Putamen (tissue), 1 donor: ENCODE results near the gene S100A1.

Experiments used
- DNase-seq: peaks from one replicate; pipeline ENCODE4 v3.0.0-alpha.2; 2016; ENCODE audit warnings: low spot score

The S100A1 gene

DNA sequence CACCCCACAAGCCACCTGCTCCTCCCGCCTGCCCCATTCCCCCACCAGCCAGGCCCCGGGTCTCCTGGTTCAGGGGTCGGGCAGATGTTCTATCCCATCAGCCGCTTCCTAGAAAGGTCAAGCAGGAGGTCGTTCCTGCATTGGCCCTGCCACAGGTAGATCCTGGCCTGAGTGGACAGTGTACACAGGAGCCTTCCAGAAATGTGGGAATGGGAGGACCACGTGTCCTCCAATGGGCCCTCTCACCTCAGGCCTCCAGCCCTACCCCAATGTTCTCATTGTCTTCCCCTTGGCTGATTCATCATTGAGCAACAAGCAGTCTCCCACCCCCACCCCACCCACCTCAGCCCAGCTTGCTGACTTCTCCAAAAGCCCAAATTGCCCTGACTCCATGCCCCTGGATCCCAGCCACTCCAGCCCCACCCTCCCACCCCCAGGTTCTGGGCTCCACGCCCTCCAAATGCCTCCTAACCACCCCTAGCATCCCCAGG lies 17.4 kb upstream of the S100A1 start:
- DNase-seq, result no peak

GRCh38 chr1:153611356-153611755 lies 16.9 kb upstream of the S100A1 start:
- no peak for DNase-seq

DNA sequence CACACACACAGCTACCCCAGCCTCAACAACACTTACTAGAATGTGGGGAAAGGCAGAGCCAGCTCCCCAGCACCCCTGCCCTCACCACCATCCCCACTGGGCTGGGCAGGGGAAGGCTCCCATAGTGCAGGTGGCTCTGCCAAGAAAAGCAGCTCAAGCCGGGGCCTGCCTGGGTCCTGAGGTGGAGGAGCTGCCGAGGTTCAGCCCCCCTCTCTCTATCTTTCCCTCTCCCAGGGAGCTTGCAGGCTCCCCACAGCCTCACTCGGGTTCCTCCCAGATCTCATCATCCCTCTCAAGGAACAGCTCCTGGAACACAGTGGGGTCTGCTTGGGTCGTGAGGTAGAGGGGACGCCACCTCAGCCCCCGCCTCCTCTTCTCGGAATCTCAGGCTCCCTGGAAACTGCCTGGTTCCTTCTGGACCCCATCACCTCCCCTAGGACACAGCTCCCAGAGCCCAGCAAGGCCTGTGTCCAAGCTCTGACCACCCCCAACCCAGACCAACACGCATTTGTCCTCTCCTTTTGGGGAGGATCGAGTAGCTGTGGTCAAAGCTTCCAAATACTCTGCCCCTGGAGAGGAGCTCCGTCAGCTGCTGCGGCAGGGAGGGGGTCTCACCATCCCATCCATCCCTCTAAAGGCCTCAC lies 16.0 kb upstream of the S100A1 start:
- DNase-seq, result no peak

DNA sequence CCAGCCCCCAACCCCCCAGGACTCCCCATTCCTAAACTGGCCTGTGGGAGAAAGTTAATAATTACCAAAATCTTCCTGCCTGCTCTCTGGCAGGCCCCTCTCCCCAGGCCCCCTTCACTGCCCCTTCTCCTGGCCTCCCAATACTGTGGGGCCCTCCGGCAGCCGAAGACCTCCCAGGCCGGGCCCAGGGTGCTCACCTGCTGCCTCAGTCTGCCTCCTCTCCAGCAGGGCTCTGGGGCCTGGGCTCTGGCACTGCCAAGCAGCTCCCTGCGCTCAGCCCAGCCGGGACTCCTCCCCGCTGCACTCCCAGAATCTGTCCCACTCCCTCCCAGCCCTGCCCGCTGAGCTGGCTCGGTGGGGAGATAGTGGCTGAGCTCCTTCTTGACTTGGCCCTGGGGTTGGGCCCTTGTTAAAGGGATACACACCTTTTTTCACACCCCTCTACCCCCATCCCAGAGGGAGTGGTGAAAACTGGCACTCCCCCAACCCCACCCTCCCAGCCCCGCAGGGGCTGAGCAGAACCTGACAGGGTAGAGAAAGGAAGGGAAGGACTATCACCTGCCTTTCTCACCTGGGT lies 15.4 kb upstream of the S100A1 start, which contains the start of gene S100A16:
Gene S100A16, minus strand, starts transcription at position 383 of the 577 bp plus-strand sequence. CDS start 4,986 bp downstream, outside the sequence.
- no peak for DNase-seq

GRCh38 chr1:153613406-153613805 lies 14.8 kb upstream of the S100A1 start:
- DNase-seq, result no peak

DNA sequence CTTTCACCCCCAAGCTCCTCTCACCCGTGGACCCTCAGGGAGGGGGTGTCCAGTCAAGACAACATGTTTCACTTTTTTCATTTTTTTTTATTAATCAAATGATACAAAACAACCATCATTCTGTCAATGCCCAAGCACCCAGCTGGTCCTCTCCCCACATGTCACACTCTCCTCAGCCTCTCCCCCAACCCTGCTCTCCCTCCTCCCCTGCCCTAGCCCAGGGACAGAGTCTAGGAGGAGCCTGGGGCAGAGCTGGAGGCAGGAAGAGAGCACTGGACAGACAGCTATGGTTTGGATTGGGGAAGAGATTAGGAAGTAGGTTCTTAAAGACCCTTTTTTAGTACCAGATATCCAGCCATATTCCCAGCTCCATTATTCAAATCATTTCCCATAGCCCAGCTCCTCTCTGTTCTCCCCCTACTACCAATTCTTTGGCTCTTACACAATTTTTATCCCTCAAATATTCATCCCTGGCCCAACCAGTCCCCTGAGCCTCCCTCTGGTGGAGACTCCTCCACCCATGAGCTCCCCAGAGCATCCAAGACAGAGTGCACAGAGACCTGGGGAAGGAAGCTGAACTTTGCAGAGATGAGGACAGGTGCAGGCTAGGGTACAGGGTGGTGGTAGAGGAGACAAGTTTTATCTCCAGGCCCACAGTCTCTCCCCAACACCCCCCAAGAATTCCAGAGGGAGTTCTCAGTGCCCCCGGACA lies 13.9 kb upstream of the S100A1 start:
- DNase-seq, result no peak

- DNase-seq, result no peak
These were observed 13.3 kb upstream of the S100A1 start for GRCh38 chr1:153614906-153615305.

- DNase-seq, result no peak
These were observed 12.8 kb upstream of the S100A1 start for GRCh38 chr1:153615406-153615805.

DNA sequence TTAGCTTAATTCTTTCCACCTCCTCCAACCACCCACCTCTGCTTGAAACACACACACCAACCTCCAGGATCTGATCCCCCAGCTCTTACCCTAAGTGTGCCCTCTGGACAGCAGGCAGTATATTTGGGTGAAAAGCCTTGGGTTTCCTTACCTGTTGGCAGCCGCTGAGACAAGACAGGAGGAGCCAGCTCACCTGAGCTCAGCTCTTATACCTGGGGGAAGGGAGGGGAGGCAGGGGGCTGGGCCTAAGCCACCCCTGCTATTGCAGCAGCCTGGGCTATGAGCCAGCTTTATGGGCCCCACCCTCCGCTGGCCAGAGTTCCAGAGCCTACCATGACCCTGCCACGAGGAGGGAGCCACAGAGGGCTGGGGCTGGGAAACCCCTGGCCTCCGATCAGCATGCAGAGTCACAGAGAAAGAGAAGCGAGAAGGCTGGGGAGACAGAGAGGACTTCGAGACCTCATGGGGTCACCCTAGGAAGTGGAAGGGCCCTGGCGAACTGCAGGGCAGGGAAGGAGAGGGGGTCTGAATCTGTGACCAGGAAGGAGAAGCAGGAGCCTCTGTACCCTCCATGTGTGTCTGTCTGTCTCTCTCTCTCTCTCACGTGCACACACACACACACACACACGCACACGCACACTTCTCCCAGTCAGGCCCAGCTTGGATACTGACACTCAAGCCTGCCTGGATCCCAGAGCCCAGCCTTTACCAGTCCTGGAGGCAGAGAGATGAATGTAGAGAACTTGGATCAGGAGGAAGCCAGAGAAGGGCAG lies 11.9 kb upstream of the S100A1 start, which contains the start of gene S100A14:
Gene S100A14, minus strand, starts transcription at position 182 of the 773 bp plus-strand sequence. CDS start 467 bp downstream, outside the sequence.
- no peak for DNase-seq

DNA sequence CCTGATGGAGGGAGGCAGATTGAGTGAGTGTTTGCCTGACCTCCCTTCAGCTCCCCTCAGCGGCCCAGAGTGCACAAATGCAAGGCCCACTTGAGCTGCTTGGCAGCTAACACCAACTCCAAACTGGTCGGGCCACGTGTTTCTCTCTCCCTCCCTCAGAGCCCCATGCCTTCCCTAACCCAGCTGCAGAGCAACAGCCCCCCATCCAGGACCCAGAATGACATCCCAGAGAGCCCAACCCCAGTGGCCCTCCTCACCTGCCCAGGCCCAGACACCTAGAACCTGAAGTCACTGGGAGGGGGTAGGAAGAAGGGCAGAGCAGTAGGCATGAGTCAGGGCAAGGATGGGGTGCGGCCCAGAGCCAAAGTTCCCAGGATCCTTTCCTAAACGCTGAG lies 11.3 kb upstream of the S100A1 start:
- DNase-seq, result no peak

DNA sequence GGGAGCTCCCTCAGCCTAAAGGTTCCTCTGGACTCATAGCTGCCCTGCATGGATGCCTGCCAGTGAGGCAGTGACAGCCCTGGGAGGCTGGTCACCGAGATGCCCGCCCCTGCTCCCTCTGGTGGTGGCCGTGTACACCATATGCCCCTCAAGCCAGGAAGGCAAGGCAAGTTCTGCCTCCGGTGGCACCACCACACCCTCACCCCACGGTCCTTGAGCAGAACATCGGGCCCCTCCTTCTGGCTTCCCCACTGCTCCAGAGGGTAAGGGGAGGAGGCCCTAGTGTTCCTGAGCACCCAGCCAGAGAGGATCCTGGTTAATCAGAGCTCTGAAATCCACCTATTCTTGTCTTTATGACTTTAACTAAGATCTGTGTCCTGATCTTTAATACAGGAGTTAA lies 10.6 kb upstream of the S100A1 start:
- DNase-seq, result no peak

DNA sequence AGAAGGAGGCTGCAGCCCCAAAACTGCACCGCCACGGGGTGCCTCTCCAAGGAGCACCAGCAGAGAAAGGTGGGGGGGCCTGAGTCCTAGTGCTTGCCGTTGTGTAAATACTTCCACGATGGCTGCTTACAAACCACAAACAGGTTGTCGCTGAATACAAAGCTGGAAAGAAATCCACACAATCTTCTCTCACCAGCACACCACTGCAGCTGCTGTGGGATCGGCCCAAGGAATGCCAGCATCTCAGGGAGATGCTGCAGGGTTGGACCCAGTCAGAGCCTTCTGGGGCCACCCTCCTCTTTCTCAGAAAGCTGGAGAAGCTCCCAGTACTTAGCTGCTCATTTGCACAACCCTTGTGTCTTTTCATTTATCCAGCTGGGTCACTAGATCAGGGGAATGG lies 9.1 kb upstream of the S100A1 start:
- DNase-seq, result no peak

DNA sequence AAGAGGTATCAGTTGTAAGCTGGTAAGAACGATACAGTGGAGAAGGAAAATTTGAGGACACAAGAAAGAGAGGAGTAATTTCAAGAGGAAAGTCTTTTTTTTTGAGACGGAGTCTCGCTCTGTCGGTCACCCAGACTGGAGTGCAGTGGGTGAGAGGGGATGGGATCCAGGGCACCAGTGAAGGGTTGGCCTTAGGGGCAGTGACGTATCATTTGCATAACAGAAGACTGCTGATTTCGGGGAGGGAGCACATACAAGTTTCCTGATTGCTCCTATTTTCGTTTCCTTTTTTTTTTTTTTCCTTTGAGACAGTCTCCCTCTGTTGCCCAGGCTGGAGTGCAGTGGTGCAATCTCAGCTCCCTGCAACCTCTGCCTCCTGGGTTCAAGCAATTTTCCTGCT lies 5.1 kb upstream of the S100A1 start:
- no peak for DNase-seq

GRCh38 chr1:153624965-153625611 lies 3.1 kb upstream of the S100A1 start:
- DNase-seq, result no peak

DNA sequence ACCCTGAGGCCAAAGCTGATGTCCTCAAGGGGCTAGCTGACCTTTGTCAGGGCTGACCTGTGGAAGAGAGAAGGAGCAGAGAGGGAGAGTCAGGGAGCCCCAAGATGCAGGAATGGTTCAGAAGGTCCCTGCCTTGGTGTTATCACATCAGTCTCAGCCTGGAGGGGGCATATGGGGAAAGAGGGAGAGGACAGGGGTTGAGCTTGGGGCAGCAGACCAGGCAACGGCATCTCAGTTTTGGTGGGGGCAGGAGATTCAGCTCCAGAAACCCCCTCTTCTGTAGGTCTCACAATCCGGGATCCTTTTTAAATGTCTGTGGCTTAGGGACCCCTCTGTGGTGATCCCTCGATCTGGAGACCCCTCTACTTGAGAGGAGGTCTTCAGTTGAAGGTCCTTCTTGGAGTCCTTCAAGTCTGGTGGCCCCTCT lies 1.7 kb upstream of the S100A1 start:
- no peak for DNase-seq

DNA sequence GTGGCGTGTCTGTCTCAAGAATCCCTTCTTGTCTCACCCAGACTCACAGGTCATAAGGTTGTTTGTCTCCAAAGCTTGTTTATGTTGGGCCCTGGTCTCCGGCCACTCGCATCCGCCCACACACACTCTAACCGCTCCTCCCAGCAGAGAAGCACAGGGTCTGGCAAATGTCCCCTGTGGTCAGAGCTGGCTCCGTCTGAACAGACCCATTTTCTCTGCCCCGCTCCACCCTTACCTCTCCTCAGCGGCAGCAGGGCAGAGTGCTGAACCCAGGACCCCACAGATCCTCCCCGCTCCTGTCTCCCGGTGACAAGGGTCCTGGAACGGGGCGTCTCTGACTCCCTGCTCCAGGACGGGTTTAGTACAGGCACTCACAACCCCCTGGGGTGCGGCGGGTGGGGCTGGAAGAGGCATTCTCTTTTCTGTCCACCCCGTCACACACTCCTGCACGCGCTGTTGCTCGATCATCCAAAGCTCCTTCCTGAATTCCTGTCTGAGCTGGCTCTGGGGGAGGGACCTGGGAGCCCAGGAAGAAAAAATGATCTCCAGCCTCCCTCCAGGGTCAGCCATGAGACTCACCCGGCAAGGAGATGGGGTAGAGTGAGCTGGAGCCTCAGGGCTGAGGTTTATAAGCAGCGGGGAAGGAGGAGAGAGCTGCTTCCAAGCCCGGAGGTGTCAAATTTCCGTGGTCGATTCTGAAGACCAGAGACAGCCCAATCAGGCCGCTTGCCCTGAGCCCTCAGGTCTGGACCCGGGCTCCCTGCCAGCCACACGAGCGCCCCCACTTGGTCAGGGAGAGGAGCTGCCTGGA lies 1.1 kb upstream of the S100A1 start, which contains the start of gene S100A13:
Gene S100A13, minus strand, starts transcription at position 602 of the 811 bp plus-strand sequence. CDS start 1,033 bp downstream, outside the sequence.
- DNase-seq, result no peak

DNA sequence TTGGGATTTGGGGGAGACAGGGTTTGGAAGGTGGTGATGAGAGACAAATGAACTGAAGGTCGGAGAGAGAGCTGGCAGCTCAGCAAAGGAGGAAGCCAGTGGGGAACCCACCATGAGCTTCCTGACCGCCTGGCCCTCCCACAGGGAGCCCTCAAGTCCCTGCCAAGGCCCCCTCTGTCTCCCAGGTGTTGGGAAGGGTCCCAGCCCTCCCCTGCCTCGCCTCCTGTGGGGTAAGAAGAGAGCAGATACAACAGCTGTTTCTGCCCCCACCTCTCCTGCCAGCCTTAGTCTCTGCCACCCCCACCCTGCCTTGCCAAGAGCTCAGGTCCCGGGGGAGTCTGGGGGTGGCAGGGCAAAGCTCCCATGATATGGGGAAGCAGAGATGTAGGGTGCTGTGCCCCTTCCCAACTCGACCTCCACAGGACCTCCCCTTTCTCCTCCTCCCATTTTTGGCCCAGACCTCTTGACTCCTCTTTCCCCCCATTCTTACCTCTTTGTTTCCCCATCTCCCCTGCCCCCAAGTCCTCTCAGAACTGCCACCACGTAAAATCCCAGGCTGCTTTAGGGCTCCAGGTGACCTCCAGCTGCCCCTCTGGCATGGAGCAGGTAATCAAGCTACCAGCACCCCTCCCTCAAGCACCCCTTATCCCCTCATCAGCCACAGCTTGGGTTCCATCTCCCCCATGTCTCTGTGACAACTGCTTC lies 556 bp downstream of the S100A1 start:
- DNase-seq, result no peak

GRCh38 chr1:153629343-153629665 lies 1.1 kb downstream of the S100A1 start:
- no peak for DNase-seq

- no peak for DNase-seq
These were observed 1.7 kb downstream of the S100A1 start for GRCh38 chr1:153629971-153630370.

- no peak for DNase-seq
These were observed 2.1 kb downstream of the S100A1 start for GRCh38 chr1:153630384-153630783.
